Activated effector memory CD4-positive, alpha-beta T cell treated with anti-CD3 and anti-CD28 coated beads, Interleukin-2, amount 50 U/mL, for 16 hours (primary cell): ENCODE measurements around the gene OTC.

Experiments
- DNase-seq: peaks from one replicate; pipeline ENCODE4 v3.0.0-alpha.2; 2020

Gene OTC

GRCh38 chrX:38352362-38352761, at the start of gene OTC:
Gene OTC (plus strand): TSS chrX:38352604. CDS start chrX:38352697, 93 bp downstream.
- no peak for DNase-seq

GRCh38 chrX:38304010-38304409, 48.4 kb upstream of the OTC start:
- DNase-seq: no peak

- DNase-seq: no peak
These were observed 46.4 kb upstream of the OTC start for GRCh38 chrX:38305971-38306370.

- DNase-seq: no peak
These were observed 40.7 kb upstream of the OTC start for GRCh38 chrX:38311743-38312142.

- DNase-seq: no peak
These were observed 40.0 kb upstream of the OTC start for GRCh38 chrX:38312436-38312835.

- no peak for DNase-seq
These were observed 39.2 kb upstream of the OTC start for GRCh38 chrX:38313190-38313589.

- DNase-seq: no peak
These were observed 37.2 kb upstream of the OTC start for GRCh38 chrX:38315186-38315585.

- no peak for DNase-seq
These were observed 34.2 kb upstream of the OTC start for GRCh38 chrX:38318196-38318595.

- no peak for DNase-seq
These were observed 33.8 kb upstream of the OTC start for GRCh38 chrX:38318606-38319005.

GRCh38 chrX:38320819-38321218, 31.6 kb upstream of the OTC start:
- DNase-seq: no peak

GRCh38 chrX:38326086-38326485, 26.3 kb upstream of the OTC start:
- DNase-seq: no peak

GRCh38 chrX:38327007-38327774, 25.2 kb upstream of the OTC start, which contains the start of gene RPGR:
Gene RPGR (minus strand): TSS chrX:38327509. CDS start chrX:38327367, 142 bp downstream.
- DNase-seq: peak; percentile 96

GRCh38 chrX:38327775-38328081, 24.7 kb upstream of the OTC start:
- no peak for DNase-seq

GRCh38 chrX:38332505-38332904, 19.9 kb upstream of the OTC start:
- no peak for DNase-seq

GRCh38 chrX:38335382-38335781, 17.0 kb upstream of the OTC start:
- DNase-seq: no peak

GRCh38 chrX:38336538-38337240, 15.7 kb upstream of the OTC start:
- DNase-seq: no peak

- DNase-seq: no peak
These were observed 11.0 kb upstream of the OTC start for GRCh38 chrX:38341442-38341841.

GRCh38 chrX:38342853-38343778, 9.3 kb upstream of the OTC start:
- DNase-seq: no peak

GRCh38 chrX:38346150-38346549, 6.3 kb upstream of the OTC start:
- no peak for DNase-seq

GRCh38 chrX:38347136-38347535, 5.3 kb upstream of the OTC start:
- no peak for DNase-seq

- no peak for DNase-seq
These were observed 1.1 kb upstream of the OTC start for GRCh38 chrX:38351346-38351745.

GRCh38 chrX:38356401-38356800, 4.0 kb downstream of the OTC start:
- no peak for DNase-seq
